HK-2 (cell line): ENCODE results near the gene CEP57L1.
"Not testable (repeated sequence)": the region's sequence is repeated elsewhere in the genome, so short reads cannot be mapped to it uniquely, and the experiment has no call there.

ENCODE experiments used
- DNase-seq: peaks from one replicate; pipeline ENCODE4 v3.0.0-alpha.2; 2018; ENCODE audit not compliant: unreplicated experiment

CEP57L1 gene

DNA sequence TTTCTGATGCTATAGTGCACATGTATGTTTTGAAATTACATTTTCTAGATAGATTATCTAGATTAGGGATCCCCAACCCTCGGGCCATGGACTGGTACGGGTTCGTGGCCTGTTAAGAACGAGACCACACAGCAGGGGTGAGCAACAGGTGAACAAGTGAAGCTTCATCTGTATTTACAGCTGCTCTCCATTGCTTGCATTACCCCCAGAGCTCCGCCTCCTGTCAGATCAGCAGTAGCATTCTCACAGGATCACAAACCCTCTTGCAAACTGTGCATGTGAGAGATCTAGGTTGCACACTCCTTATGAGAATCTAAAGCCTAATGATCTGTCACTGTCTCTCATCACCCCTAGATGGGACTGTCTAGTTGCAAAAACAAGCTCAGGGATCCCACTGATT is 10.4 kb downstream of the CEP57L1 start:
- no peak for DNase-seq

GRCh38 chr6:109109663-109110062 is 14.4 kb downstream of the CEP57L1 start:
- DNase-seq: not testable (repeated sequence)

GRCh38 chr6:109112663-109113062 is 17.4 kb downstream of the CEP57L1 start:
- DNase-seq: not testable (repeated sequence)

DNA sequence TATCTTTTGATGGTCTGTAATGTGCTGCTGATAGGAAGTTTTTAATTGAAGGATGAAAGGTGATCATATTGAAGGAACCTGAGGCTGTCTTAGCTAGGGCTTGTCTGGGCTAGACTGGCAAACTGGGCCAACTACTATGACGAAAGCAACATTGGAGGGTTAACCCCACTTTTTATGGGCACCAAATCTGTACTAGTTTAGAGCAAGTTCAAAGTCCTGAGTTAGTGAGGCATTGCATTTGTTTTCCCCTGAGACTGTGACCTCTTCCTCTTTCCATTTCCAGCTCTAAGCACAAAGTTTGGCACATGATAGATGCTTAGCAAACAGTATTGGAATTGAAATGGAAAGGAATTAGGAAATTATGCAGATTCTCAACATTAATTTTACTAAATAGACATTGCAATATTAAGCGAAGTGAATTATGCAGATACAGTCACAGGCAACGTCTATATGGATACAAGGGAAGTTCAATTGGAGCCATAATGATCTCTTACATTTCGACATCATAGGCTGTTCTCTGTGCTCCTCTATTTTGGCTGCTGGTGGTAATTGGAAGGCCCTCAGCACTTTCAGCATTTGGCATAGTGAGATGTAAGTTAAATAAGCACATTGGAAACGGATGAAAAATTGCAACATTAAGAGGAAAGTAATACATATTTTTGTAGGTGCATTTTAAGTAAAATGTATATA is 22.2 kb downstream of the CEP57L1 start:
- no peak for DNase-seq

DNA sequence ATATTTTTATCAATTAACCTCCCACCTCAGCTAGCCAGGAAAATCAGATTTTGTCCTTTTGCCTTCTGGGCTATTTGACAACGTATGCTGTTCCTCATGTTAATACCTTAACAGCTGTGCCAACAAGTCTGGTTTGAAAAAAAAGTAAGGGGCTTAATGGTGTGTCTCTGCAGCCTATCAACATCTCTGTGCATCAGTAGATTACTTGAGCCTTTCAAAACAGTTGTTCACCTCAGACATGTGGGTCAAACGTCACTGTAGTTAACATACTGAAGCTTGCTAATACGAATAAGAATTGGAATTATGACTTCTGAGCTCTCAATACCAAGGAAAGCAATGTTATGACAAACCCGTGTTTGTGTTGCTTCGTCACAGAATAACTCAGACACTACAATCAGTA is 23.0 kb downstream of the CEP57L1 start:
- no peak for DNase-seq

DNA sequence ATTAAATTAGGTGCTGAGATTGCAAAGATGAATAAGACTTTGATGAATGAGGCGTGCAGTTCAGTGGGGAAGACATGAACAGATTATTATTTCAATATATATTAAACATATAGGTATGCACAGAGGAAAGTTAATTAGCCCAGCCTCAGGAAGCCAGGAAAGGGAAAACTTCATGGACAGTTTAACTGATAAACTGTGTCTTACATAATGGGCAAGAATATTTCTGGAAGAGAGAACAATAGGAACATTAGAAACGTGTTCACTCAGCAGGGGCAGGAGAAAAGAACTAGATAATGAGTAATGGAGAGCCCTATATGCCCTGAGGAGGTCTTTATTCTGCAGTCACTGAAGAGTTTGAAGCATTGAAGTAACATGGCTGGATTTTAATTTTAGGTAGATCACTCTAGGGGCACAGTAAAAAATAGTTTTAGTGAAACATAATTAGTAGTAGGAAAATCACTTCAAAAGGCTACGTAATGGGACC is 23.6 kb downstream of the CEP57L1 start:
- DNase-seq: no peak

GRCh38 chr6:109121411-109121810 is 26.1 kb downstream of the CEP57L1 start:
- DNase-seq: no peak

- no peak for DNase-seq
Observed at GRCh38 chr6:109124219-109124618, 28.9 kb downstream of the CEP57L1 start.

GRCh38 chr6:109125504-109125903 is 30.2 kb downstream of the CEP57L1 start:
- DNase-seq: no peak

DNA sequence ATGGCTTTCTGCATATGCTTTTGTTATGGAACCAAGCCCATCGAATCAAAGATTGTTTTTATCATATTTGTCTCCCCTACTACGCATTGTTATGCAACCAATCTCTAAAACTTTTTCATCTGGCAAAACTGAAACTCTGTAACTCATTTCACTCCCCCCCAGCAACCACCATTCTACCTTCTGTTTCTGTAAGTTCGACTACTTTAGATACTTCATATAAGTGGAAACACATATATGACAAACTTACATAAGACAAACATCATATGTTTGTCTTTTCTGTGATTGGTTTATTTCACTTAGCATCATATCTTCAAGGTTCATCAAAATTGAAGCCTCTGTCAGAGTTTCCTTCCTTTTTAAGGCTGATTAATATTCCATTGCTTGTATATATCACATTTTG is 34.8 kb downstream of the CEP57L1 start:
- no peak for DNase-seq

GRCh38 chr6:109135600-109135999 is 40.3 kb downstream of the CEP57L1 start:
- DNase-seq: not testable (repeated sequence)

DNA sequence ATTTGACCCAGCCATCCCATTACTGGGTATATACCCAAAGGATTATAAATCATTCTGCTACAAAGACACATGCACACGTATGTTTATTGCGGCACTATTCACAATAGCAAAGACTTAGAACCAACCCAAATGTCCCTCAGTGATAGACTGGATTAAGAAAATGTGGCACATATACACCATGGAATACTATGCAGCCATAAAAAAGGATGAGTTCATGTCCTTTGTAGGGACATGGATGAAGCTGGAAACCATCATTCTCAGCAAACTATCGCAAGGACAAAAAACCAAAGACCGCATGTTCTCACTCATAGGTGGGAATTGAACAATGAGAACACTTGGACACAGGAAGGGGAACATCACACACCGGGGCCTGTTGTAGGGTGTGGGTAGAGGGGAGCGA is 40.7 kb downstream of the CEP57L1 start:
- not testable (repeated sequence) for DNase-seq

DNA sequence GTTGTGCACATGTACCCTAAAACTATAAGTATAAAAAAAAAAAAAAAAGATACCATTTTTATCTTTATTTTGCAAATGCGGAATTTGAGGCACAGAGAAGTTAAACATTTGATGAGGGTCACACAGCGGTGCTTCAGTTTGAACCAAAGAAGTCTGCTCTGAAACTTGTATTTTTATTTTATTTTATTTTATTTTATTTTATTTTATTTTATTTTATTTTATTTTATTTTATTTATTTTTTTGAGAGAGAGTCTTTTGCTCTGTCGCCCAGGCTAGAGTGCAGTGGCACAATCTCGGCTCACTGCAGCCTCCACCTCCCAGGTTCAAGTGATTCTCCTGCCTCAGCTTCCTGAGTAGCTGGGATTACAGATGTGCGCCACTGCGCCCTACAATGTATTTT is 41.2 kb downstream of the CEP57L1 start:
- not testable (repeated sequence) for DNase-seq

DNA sequence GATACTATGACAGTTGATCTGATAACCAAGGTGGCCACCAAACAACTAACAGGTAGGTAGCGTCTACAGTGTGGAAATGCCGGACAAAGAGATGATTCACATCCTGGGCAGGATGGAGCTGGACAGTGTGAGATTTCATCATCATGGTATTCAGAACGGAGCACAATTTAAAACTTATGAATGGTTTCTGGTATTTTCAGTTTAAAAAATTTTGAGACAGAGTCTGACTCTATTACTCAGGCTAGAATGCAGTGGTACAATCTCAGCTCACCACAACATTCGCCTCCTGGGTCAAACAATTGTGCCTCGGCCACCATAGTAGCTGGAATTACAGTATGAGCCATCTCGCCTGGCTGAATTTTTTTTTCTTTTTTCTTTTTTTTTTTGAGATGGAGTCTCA is 43.8 kb downstream of the CEP57L1 start:
- DNase-seq: no peak

- not testable (repeated sequence) for DNase-seq
Observed at GRCh38 chr6:109142067-109142466, 46.8 kb downstream of the CEP57L1 start.

DNA sequence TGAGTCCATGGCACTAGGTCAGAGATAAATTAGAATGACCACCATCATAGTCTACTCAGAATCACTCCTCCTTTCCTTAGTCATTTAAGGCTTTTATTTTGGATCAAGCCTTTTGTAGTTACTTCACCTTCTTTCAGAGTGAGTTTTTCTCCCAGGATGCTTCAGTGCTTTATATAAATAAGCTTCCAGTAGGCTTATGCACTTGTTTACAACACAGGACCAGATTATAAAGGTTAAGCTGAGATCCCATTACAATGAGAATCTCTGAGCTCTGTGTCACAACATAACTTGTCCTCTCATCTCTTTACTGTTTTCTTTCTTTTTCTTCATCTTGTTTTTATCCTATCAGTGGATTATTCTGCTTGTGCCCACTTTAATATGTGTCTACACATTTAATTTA is 47.9 kb downstream of the CEP57L1 start:
- no peak for DNase-seq

- DNase-seq: not testable (repeated sequence)
Observed at GRCh38 chr6:109148251-109148650, 52.9 kb downstream of the CEP57L1 start.

DNA sequence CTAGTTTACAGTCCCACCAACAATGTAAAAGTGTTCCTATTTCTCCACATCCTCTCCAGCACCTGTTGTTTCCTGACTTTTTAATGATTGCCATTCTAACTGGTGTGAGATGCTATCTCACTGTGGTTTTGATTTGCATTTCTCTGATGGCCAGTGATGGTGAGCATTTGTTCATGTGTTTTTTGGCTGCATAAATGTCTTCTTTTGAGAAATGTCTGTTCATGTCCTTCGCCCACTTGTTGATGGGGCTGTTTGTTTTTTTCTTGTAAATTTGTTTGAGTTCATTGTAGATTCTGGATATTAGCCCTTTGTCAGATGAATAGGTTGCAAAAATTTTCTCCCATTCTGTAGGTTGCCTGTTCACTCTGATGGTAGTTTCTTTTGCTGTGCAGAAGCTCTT is 53.4 kb downstream of the CEP57L1 start:
- DNase-seq: not testable (repeated sequence)

GRCh38 chr6:109153752-109154151 is 58.4 kb downstream of the CEP57L1 start:
- no peak for DNase-seq

- no peak for DNase-seq
Observed at GRCh38 chr6:109164331-109164730, 69.0 kb downstream of the CEP57L1 start.

GRCh38 chr6:109165392-109165974 is 70.2 kb downstream of the CEP57L1 start:
- no peak for DNase-seq

DNA sequence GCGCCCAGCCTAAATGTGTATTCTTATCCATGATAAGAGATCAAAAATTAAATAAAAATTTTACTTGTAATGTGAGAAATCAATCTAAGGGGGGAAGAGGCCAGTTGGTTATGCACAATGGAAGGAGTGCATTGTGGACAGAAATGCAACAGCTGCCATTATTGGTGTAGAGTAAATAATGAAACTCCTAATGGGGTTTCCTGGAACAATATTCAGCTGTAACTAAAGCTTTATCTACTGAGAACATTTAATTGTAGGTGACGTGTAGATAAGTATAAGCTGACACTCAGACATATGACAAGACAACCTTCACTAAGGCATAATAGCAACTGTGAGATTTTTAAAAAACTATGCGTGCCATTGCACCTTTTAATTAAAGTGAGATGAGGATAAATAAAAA is 71.4 kb downstream of the CEP57L1 start:
- DNase-seq: no peak

GRCh38 chr6:109167562-109167961 is 72.3 kb downstream of the CEP57L1 start:
- no peak for DNase-seq

GRCh38 chr6:109170333-109170732 is 75.0 kb downstream of the CEP57L1 start:
- DNase-seq: no peak
